H1 (cell line): ENCODE data around the gene SLC35G6.

Source experiments
- ATF3 ChIP-seq: IDR thresholded peaks from 2 replicates; pipeline ENCODE4 v1.6.1; 2011; ENCODE audit warnings: low read depth, mild to moderate bottlenecking, low read length; ENCODE audit not compliant: insufficient read depth
- CEBPB ChIP-seq: IDR thresholded peaks from 2 replicates; pipeline ENCODE4 v1.6.1; 2012; ENCODE audit warnings: low read depth, low read length
- CHD2 ChIP-seq: IDR thresholded peaks from 2 replicates; pipeline ENCODE4 v1.6.1; 2012; ENCODE audit warnings: low read length, improper control_type of control experiment
- CTCF ChIP-seq, 3 experiments: IDR thresholded peaks; 1 replicate in 2 of 3; 2 replicates in 1 of 3; pipeline versions ENCODE4 v1.5.1 to v1.6.1; 2011; ENCODE audit warnings: low read length in 3 of 3, mild to moderate bottlenecking in 3 of 3, inconsistent platforms in 2 of 3, low read depth in 1 of 3, moderate library complexity in 1 of 3; ENCODE audit not compliant: insufficient read depth in 1 of 3; ENCODE audit errors: control extremely low read depth in 1 of 3
- POLR2AphosphoS5 ChIP-seq: IDR thresholded peaks from 2 replicates; pipeline ENCODE4 v1.6.1; 2011; ENCODE audit warnings: low read depth, low read length
- SIN3A ChIP-seq, 2 experiments: IDR thresholded peaks in 1 of 2; conservative IDR thresholded peaks in 1 of 2; 2 replicates each; pipeline ENCODE4 v1.6.1; 2011 to 2012; ENCODE audit warnings: low read length in 2 of 2, improper control_type of control experiment in 1 of 2, low read depth in 1 of 2, mild to moderate bottlenecking in 1 of 2
- SP2 ChIP-seq: IDR thresholded peaks from 2 replicates; pipeline ENCODE4 v1.6.1; 2012; ENCODE audit warnings: mild to moderate bottlenecking, low read length, inconsistent platforms
- ZNF274 ChIP-seq: IDR thresholded peaks from 2 replicates; pipeline ENCODE4 v1.7.0; 2012; ENCODE audit warnings: low read length, borderline replicate concordance; ENCODE audit errors: extremely low read depth

- TF ChIP-seq CTCF (IDR thresholded peaks at IDR 0.05; ENCODE audit: control extremely low read depth in 1 of 3, insufficient read depth in 1 of 3, low read depth in 1 of 3, low read length in 3 of 3) (no peak), ATF3 (no peak), CHD2 (no peak), SP2 (no peak), SIN3A (conservative IDR thresholded peaks at IDR 0.05 in 1 of 2, IDR thresholded peaks at IDR 0.05 in 1 of 2; ENCODE audit: low read depth in 1 of 2, low read length in 2 of 2) (no peak), ZNF274 (no peak), CEBPB (no peak), POLR2AphosphoS5 (no peak)
Observed at GRCh38 chr17:7499161-7499560, 17.9 kb downstream of the SLC35G6 start.
